Natural killer cell (primary cell): ENCODE results near the gene ZC3H12C. TPM values are rescaled to one million over a fixed set of nuclear protein-coding genes. Genes with fewer than 3 reads are reported as not detected.

Source experiments
- ATAC-seq, 3 donors: fragments of 150-1000 bp in 2 of 3; fragments of 200-7000 bp in 1 of 3; cut with Tn5 transposase; 1 replicate in 1 of 3; 2 replicates in 2 of 3; pipeline ENCODE4 v1.10.0; 2021; ENCODE audit warnings: mild to moderate bottlenecking in 2 of 3, moderate library complexity in 2 of 3
- DNase-seq, 2 donors: peaks; one replicate each; pipeline versions ENCODE4 v3.0.0 to v3.0.0-alpha.2; 2013 to 2021; ENCODE audit warnings: mixed read lengths in 1 of 2
- H3K27ac ChIP-seq: one replicate; pipeline ENCODE4 v1.5.1; 2013; ENCODE audit warnings: mild to moderate bottlenecking, low read length
- H3K27me3 ChIP-seq: one replicate; pipeline ENCODE4 v1.6.1; 2013; ENCODE audit warnings: low read length; ENCODE audit not compliant: control insufficient read depth, insufficient read depth
- H3K36me3 ChIP-seq: one replicate; pipeline ENCODE4 v1.6.1; 2013; ENCODE audit warnings: low read length; ENCODE audit not compliant: control insufficient read depth, insufficient read depth
- H3K4me1 ChIP-seq: one replicate; pipeline ENCODE4 v1.6.1; 2013; ENCODE audit warnings: low read length; ENCODE audit not compliant: control insufficient read depth, insufficient read depth
- H3K4me3 ChIP-seq: one replicate; pipeline ENCODE4 v1.5.1; 2013; ENCODE audit warnings: low read length
- H3K9me3 ChIP-seq: one replicate; pipeline ENCODE4 v1.6.1; 2013; ENCODE audit warnings: low read length; ENCODE audit not compliant: control insufficient read depth, insufficient read depth
- H3K27ac Mint-ChIP-seq, 2 donors: one replicate each; pipeline ENCODE4 v1.8.0; 2022; ENCODE audit warnings: mild to moderate bottlenecking in 2 of 2, mixed read lengths in 2 of 2, moderate library complexity in 1 of 2
- H3K27me3 Mint-ChIP-seq, 2 donors: one replicate each; pipeline ENCODE4 v1.8.0; 2022; ENCODE audit warnings: low read depth in 2 of 2, mixed read lengths in 2 of 2
- H3K36me3 Mint-ChIP-seq: one replicate; pipeline ENCODE4 v1.8.0; 2022; ENCODE audit warnings: mixed read lengths
- H3K4me1 Mint-ChIP-seq, 2 donors: one replicate each; pipeline ENCODE4 v1.8.0; 2022; ENCODE audit warnings: mixed read lengths in 2 of 2
- H3K4me3 Mint-ChIP-seq: one replicate; pipeline ENCODE4 v1.8.0; 2022; ENCODE audit warnings: mild to moderate bottlenecking, moderate library complexity, mixed read lengths
- H3K9me3 Mint-ChIP-seq, 2 donors: one replicate each; pipeline ENCODE4 v1.8.0; 2022; ENCODE audit warnings: mixed read lengths in 2 of 2
- CTCF ChIP-seq: fragments of 200-600 bp; IDR thresholded peaks from one replicate; pipeline ENCODE4 v1.8.0; 2022; ENCODE audit warnings: antibody characterized with exemption
- WGBS: methylation state at CpG from one replicate; pipeline ENCODE4 v1.1.7; 2013; ENCODE audit warnings: missing lambda C conversion rate; ENCODE audit not compliant: insufficient coverage; 5-methylcytosine and 5-hydroxymethylcytosine counted together
- intact Hi-C: fragments of 100-400 bp; cut with micrococcal nuclease; formaldehyde crosslinking; loops from one replicate; pipeline ENCODE4 v1.14.2; 2022
- total RNA-seq, 4 donors: library from RNA; stranded (reverse); fragments of 120-200 nt in 1 of 4; gene quantifications; one replicate each; pipeline versions ENCODE4 v1.2.3 to v1.2.4, GENCODE V29; 2013 to 2022

Gene ZC3H12C
- total RNA-seq, 3 donors from 2014 or later (not counting 1 experiment from before 2014, with no cell fraction given): 0.16 to 0.45 TPM; not detected in 1

- no peak for TF ChIP-seq CTCF
- intact Hi-C loops: no loop called here
- Mint-ChIP-seq H3K36me3 (no peaks in the 10 kb centered on the region), H3K4me1 (no peaks in the 10 kb centered on the region), H3K9me3 (no peaks in the 10 kb centered on the region), H3K27me3 (peaks cover 0 to 5% of the 10 kb centered on the region in 2 donors), H3K4me3 (no peak overlapping the region), H3K27ac (no peak overlapping the region)
- no peak for ATAC-seq
- 51% methylated on average over 2 of the region's 3 CpGs for WGBS
- H3K27ac ChIP-seq: no peak overlapping the region
- H3K9me3 ChIP-seq: no peaks in the 10 kb centered on the region
- DNase-seq: no peak
- H3K4me3 ChIP-seq: no peak overlapping the region
- no peaks in the 10 kb centered on the region for H3K27me3 ChIP-seq
- no peaks in the 10 kb centered on the region for H3K4me1 ChIP-seq
- H3K36me3 ChIP-seq: no peaks in the 10 kb centered on the region
These were observed 54.9 kb downstream of the ZC3H12C start for GRCh38 chr11:110147962-110148709.

DNA sequence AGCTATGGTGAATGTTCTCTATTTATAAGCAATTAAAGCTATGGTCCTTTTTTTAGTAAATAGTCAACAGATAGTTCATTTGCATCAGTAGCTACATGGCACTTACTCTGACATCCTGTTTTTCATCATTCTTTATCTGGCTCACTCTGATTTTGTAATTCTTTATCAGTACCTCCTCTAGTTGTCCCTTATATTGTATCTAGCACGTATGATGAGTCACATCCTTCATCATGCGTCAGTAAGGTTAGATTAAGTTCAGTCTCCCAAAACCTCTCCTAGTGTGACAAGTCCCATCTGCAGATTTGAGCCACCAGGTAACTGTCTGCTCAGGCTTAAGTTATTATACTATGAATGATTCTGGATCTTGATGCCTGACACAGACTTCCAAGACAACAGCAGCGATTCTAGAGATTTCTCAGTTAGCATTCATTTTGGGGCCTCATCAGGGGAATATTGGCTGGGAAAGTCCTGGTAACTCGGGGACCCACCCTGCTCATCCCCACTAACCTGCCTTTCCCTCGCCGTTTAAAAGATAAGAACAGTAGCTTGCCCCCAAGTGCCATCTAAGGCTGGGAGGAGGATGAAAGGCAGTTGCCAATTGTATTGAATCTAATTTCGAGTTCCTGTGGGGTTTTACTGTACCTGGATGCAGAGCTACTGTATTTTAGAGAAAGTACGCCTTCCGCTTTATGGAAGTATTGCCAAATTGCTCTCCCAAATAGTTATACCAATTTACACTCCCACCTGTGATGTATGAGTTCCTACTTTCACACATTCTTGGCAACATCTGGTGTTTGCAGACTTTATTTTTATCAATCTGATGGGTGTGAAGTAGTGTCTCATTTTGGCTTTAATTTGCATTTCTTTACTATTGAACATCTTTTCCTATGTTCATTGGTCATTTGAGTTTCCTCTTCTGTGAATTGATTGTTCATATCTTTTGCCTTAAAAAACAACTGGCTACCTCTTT, 55.9 kb downstream of the ZC3H12C start:
- Histone ChIP-seq H3K4me1 (no peaks in the 10 kb centered on the region), H3K27me3 (no peaks in the 10 kb centered on the region), H3K36me3 (no peaks in the 10 kb centered on the region), H3K27ac (no peak overlapping the region), H3K9me3 (no peaks in the 10 kb centered on the region), H3K4me3 (no peak overlapping the region)
- H3K27ac Mint-ChIP-seq: no peak overlapping the region
- intact Hi-C loops: no loop called here
- no peak for TF ChIP-seq CTCF
- WGBS: 66% methylated on average over 9 of the region's 9 CpGs
- no peak overlapping the region for H3K4me3 Mint-ChIP-seq
- DNase-seq (no peak), ATAC-seq (peak in 1 of 3 donors; percentile 76)
- H3K36me3 Mint-ChIP-seq: no peaks in the 10 kb centered on the region
- H3K4me1 Mint-ChIP-seq: no peaks in the 10 kb centered on the region
- peaks cover 0 to 5% of the 10 kb centered on the region in 2 donors for H3K27me3 Mint-ChIP-seq
- no peaks in the 10 kb centered on the region for H3K9me3 Mint-ChIP-seq

DNA sequence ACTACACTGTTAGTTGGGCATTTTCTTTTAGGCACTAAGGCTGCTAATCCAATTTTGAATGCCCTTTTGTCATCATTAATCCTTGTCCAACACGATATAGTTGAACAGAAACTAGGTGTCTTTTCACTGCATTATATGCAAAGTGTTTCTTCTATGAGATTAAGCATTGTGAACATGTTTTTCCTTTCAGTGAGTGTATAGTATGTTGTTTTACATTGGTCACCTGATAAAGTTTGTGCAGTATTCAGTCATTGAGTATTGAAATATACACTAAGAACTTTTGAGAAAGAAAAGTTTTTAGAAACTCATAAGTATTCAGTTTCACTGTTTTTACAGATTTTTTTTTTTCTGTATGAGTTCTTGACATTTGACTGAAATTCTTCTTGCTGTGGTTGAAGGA, 59.0 kb downstream of the ZC3H12C start:
- H3K27me3 Mint-ChIP-seq: no peaks in the 10 kb centered on the region
- H3K36me3 Mint-ChIP-seq: no peaks in the 10 kb centered on the region
- WGBS: no CpG with 5 or more reads among the region's 1 CpG
- no peak overlapping the region for H3K4me3 ChIP-seq
- no peaks in the 10 kb centered on the region for H3K9me3 Mint-ChIP-seq
- no peak for DNase-seq
- no peaks in the 10 kb centered on the region for H3K36me3 ChIP-seq
- intact Hi-C loops: no loop called here
- no peak overlapping the region for H3K27ac Mint-ChIP-seq
- no peaks in the 10 kb centered on the region for H3K4me1 Mint-ChIP-seq
- H3K4me3 Mint-ChIP-seq: no peak overlapping the region
- H3K9me3 ChIP-seq: no peaks in the 10 kb centered on the region
- H3K4me1 ChIP-seq: no peaks in the 10 kb centered on the region
- no peak for ATAC-seq
- no peaks in the 10 kb centered on the region for H3K27me3 ChIP-seq
- no peak overlapping the region for H3K27ac ChIP-seq
- TF ChIP-seq CTCF: no peak
